ENCODE data around the gene TRIM22. TPM values are rescaled to one million over a fixed set of nuclear protein-coding genes. Genes with fewer than 3 reads are reported as not detected.

TRIM22 gene
- total and polyA plus RNA-seq, 9 of the 15 experiments (the other 6 are each of a cell fraction or from before 2014, with no cell fraction given), result 0.06 to 1.1 (median 0.18) TPM; not detected in 2

DNA sequence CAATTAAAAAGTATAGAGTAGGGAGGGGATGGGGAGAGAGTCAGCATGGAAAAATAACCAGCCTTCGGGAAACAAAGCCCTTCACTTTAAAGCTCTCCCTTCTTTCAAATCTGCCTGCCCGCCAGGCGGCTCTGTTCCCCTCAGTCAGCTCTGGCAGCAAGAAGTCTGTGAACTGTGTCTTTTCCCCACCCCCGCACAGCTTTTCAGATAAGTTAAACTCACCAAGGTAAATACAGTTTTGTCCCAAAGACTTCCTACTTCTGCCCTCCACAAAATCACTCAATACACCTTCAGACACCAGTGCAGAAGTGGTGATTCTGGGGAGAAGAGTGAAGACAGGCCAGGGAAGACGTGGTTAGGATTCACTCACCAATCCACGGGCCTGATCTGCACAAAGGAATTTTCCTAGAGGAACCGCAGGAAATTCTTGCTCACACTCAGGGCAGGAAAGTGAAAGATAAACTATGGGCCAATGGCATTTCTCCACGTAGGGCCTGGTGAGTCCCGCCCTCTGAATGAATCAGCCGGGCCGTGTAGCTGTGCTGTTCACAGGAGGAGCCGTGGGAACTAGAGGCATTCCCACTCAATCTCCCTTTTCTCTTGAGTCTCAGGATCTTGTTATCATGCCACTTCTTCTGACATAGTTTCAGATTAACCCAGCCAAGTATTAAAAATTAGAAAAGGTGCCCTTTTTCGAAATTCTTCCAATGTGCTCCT lies 4.8 kb upstream of the TRIM22 start, which contains the start of gene TRIM5 (continued):
- TF ChIP-seq, protein P1, sequence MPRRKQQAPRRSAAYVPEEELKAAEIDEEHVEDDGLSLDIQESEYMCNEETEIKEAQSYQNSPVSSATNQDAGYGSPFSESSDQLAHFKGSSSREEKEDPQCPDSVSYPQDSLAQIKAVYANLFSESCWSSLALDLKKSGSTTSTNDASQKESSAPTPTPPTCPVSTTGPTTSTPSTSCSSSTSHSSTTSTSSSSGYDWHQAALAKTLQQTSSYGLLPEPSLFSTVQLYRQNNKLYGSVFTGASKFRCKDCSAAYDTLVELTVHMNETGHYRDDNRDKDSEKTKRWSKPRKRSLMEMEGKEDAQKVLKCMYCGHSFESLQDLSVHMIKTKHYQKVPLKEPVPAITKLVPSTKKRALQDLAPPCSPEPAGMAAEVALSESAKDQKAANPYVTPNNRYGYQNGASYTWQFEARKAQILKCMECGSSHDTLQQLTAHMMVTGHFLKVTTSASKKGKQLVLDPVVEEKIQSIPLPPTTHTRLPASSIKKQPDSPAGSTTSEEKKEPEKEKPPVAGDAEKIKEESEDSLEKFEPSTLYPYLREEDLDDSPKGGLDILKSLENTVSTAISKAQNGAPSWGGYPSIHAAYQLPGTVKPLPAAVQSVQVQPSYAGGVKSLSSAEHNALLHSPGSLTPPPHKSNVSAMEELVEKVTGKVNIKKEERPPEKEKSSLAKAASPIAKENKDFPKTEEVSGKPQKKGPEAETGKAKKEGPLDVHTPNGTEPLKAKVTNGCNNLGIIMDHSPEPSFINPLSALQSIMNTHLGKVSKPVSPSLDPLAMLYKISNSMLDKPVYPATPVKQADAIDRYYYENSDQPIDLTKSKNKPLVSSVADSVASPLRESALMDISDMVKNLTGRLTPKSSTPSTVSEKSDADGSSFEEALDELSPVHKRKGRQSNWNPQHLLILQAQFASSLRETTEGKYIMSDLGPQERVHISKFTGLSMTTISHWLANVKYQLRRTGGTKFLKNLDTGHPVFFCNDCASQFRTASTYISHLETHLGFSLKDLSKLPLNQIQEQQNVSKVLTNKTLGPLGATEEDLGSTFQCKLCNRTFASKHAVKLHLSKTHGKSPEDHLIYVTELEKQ (CRISPR knock-in tag; IDR thresholded peaks at IDR 0.05), result 0 out of 2 replicates have a peak, but pooled peaks have one; percentile 21
- TF ChIP-seq ZEB2 (IDR thresholded peaks at IDR 0.05), result peak; percentile 66; the same call in 1 of the 2 replicates
- 0 out of 2 replicates have a peak, but pooled peaks have one; percentile 42 for TF ChIP-seq ZNF239 (CRISPR knock-in tag; IDR thresholded peaks at IDR 0.05)
- TF ChIP-seq KHSRP (IDR thresholded peaks at IDR 0.05), result no peak
- TF ChIP-seq, protein P2, sequence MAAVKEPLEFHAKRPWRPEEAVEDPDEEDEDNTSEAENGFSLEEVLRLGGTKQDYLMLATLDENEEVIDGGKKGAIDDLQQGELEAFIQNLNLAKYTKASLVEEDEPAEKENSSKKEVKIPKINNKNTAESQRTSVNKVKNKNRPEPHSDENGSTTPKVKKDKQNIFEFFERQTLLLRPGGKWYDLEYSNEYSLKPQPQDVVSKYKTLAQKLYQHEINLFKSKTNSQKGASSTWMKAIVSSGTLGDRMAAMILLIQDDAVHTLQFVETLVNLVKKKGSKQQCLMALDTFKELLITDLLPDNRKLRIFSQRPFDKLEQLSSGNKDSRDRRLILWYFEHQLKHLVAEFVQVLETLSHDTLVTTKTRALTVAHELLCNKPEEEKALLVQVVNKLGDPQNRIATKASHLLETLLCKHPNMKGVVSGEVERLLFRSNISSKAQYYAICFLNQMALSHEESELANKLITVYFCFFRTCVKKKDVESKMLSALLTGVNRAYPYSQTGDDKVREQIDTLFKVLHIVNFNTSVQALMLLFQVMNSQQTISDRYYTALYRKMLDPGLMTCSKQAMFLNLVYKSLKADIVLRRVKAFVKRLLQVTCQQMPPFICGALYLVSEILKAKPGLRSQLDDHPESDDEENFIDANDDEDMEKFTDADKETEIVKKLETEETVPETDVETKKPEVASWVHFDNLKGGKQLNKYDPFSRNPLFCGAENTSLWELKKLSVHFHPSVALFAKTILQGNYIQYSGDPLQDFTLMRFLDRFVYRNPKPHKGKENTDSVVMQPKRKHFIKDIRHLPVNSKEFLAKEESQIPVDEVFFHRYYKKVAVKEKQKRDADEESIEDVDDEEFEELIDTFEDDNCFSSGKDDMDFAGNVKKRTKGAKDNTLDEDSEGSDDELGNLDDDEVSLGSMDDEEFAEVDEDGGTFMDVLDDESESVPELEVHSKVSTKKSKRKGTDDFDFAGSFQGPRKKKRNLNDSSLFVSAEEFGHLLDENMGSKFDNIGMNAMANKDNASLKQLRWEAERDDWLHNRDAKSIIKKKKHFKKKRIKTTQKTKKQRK (IDR thresholded peaks at IDR 0.05; ENCODE audit: borderline replicate concordance, low read depth, low read length), result no peak
- TF ChIP-seq LCOR (CRISPR knock-in tag; IDR thresholded peaks at IDR 0.05), result 0 out of 2 replicates have a peak, but pooled peaks have one; percentile 56
- TF ChIP-seq PHF21A (IDR thresholded peaks at IDR 0.05; ENCODE audit: borderline replicate concordance, low read depth), result peak; percentile 78
- TF ChIP-seq SMARCA4 (IDR thresholded peaks at IDR 0.05), result peak; percentile 88
- peak in 1 of 2 experiments; percentile 52; a peak in 1 of 4 replicates for TF ChIP-seq MAZ (CRISPR knock-in tag; conservative IDR thresholded peaks at IDR 0.05 in 1 of 2, IDR thresholded peaks at IDR 0.05 in 1 of 2)
- TF ChIP-seq POLR2B (IDR thresholded peaks at IDR 0.05; ENCODE audit: low read depth, partially characterized antibody), result peak; percentile 62
- peak; percentile 86; the same call in 1 of the 2 replicates for TF ChIP-seq SMARCE1 (IDR thresholded peaks at IDR 0.05)
- no peak; the same call in 1 of the 2 replicates for TF ChIP-seq POLR2AphosphoS5 (IDR thresholded peaks at IDR 0.05; ENCODE audit: control insufficient read depth, insufficient read depth, low read depth, low read length)
- TF ChIP-seq SUPT5H (IDR thresholded peaks at IDR 0.05), result peak; percentile 65
- TF ChIP-seq CTBP1 (IDR thresholded peaks at IDR 0.05; ENCODE audit: borderline replicate concordance), result peak; percentile 70
- TF ChIP-seq CBX1 (IDR thresholded peaks at IDR 0.05; ENCODE audit: low read depth), result peak; percentile 81; the same call in 1 of the 2 replicates
- TF ChIP-seq LEF1 (IDR thresholded peaks at IDR 0.05), result peak; percentile 92
- TF ChIP-seq, protein P3, sequence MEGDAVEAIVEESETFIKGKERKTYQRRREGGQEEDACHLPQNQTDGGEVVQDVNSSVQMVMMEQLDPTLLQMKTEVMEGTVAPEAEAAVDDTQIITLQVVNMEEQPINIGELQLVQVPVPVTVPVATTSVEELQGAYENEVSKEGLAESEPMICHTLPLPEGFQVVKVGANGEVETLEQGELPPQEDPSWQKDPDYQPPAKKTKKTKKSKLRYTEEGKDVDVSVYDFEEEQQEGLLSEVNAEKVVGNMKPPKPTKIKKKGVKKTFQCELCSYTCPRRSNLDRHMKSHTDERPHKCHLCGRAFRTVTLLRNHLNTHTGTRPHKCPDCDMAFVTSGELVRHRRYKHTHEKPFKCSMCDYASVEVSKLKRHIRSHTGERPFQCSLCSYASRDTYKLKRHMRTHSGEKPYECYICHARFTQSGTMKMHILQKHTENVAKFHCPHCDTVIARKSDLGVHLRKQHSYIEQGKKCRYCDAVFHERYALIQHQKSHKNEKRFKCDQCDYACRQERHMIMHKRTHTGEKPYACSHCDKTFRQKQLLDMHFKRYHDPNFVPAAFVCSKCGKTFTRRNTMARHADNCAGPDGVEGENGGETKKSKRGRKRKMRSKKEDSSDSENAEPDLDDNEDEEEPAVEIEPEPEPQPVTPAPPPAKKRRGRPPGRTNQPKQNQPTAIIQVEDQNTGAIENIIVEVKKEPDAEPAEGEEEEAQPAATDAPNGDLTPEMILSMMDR (IDR thresholded peaks at IDR 0.05 in 2 of 3, conservative IDR thresholded peaks at IDR 0.05 in 1 of 3; ENCODE audit: insufficient read depth in 2 of 3, low read depth in 1 of 3, low read length in 3 of 3), result peak; percentile 77 to 84 (median 82)
- TF ChIP-seq ZBTB8A (IDR thresholded peaks at IDR 0.05; ENCODE audit: partially characterized antibody), result no peak

All from K562 (cell line).